ENCODE results near the gene LRP6. TPM values are rescaled to one million over a fixed set of nuclear protein-coding genes. Genes with fewer than 3 reads are reported as not detected.

The LRP6 gene
- total and polyA plus RNA-seq, 2 of the 8 experiments (the other 6 are each of a cell fraction or from before 2014, with no cell fraction given) = 53.6 to 73.2 TPM

GRCh38 chr12:12226187-12226586, 40.7 kb downstream of the LRP6 start:
- Histone ChIP-seq H3K9ac (replicated peaks in 1 of 4; ENCODE audit: extremely low read depth in 1 of 4, low read depth in 3 of 4, low read length in 3 of 4) (no peak overlapping the region), H3K4me3 (ENCODE audit: extremely low read depth in 1 of 4, insufficient read depth in 2 of 4, low read depth in 3 of 4, low read length in 4 of 4) (no peak overlapping the region), H3K27me3 (replicated peaks in 1 of 4; ENCODE audit: control insufficient read depth in 3 of 4, extremely low read depth in 1 of 4, insufficient read depth in 3 of 4, low read length in 3 of 4) (no peaks in the 10 kb centered on the region), H4K20me1 (replicated peaks in 1 of 2; ENCODE audit: control insufficient read depth in 1 of 2, insufficient read depth in 2 of 2, low read length in 2 of 2) (peaks cover 10 to 15% of the 10 kb centered on the region in 2 experiments), H3K36me3 (ENCODE audit: control insufficient read depth in 2 of 4, insufficient read depth in 4 of 4, low read length in 3 of 4) (no peaks in the 10 kb centered on the region), H3K56ac (replicated peaks; ENCODE audit: insufficient read length, low read depth, low read length) (no peak overlapping the region), H3K27ac (ENCODE audit: low read depth, low read length) (no peak overlapping the region), H3K4me2 (ENCODE audit: insufficient read depth in 1 of 2, low read depth in 2 of 2, low read length in 2 of 2) (no peak overlapping the region), H3K23me2 (ENCODE audit: low read depth, low read length) (no peaks in the 10 kb centered on the region), H2AFZ (ENCODE audit: low read length) (no peak overlapping the region), H3K18ac (ENCODE audit: extremely low read depth, low read length) (no peak overlapping the region), H4K8ac (ENCODE audit: extremely low read depth, insufficient read depth, low read length) (no peak overlapping the region), H2BK120ac (replicated peaks; ENCODE audit: low read depth, low read length) (no peak overlapping the region), H4K5ac (ENCODE audit: insufficient read length, low read depth, low read length) (no peak overlapping the region), H3K14ac (ENCODE audit: insufficient read length) (no peak overlapping the region), H3K4me1 (replicated peaks in 1 of 4; ENCODE audit: control insufficient read depth in 3 of 4, insufficient read depth in 4 of 4, low read length in 3 of 4) (peaks cover 2 to 9% (median 6%) of the 10 kb centered on the region in 4 experiments; a peak in 6 of 7 replicates), H3K79me2 (ENCODE audit: control insufficient read depth in 1 of 2, insufficient read depth in 2 of 2, low read length in 2 of 2) (peaks cover 27 to 100% of the 10 kb centered on the region in 2 experiments), H2BK12ac (ENCODE audit: low read depth, low read length) (no peak overlapping the region), H2BK5ac (ENCODE audit: low read depth, low read length) (no peak overlapping the region), H2BK15ac (ENCODE audit: low read length) (no peak overlapping the region), H3K9me3 (ENCODE audit: insufficient read depth in 2 of 2, low read depth in 1 of 2, low read length in 1 of 2) (no peaks in the 10 kb centered on the region), H2AK5ac (ENCODE audit: low read depth, low read length) (no peak overlapping the region), H4K91ac (replicated peaks; ENCODE audit: insufficient read length, low read length) (no peak overlapping the region), H3K4ac (replicated peaks; ENCODE audit: insufficient read length, low read depth, low read length) (no peak overlapping the region), H2BK20ac (ENCODE audit: low read length) (no peak overlapping the region), H3K23ac (ENCODE audit: insufficient read length) (no peak overlapping the region), H3K79me1 (ENCODE audit: low read depth, low read length) (peaks cover 7% of the 10 kb centered on the region)
- 80% methylated on average over 1 of the region's 1 CpG; no CpG with 5 or more reads in 1 of the 2 experiments for WGBS, 2 experiments (ENCODE audit: extremely low coverage in 1 of 2, insufficient coverage in 1 of 2, insufficient read length in 1 of 2, insufficient replicate concordance in 2 of 2, low coverage in 1 of 2, low lambda C conversion rate in 2 of 2, missing lambda C conversion rate in 1 of 2)
- FAIRE-seq (no peak), DNase-seq (ENCODE audit: low read depth in 1 of 2, low spot score in 2 of 2) (no peak)
- POLR2A ChIA-PET (ENCODE audit: partially characterized antibody) = interaction anchor here (0.6 to 1.6 kb wide), 4 partner anchors 12 to 75 kb away, joined by 3 to 4 read pairs (median 3); partner anchors contain the start of gene LRP6
- CTCF ChIA-PET (ENCODE audit: partially characterized antibody) = interaction anchor here (0.6 to 1.6 kb wide), 5 partner anchors 10 to 109 kb away, joined by 3 read pairs; no protein-coding TSS in a partner anchor
- TF ChIP-seq CBX5 (IDR thresholded peaks at IDR 0.05; ENCODE audit: low read depth, low read length) = no peak

All from H1 (cell line).